GM19099 (cell line): ENCODE data around the gene AKAP8.
A peak's percentile ranks its signal among the peaks of the same experiment; 100 is the strongest.

Source experiments
- POLR2A ChIP-seq: IDR thresholded peaks from 3 replicates; pipeline ENCODE4 v1.6.1; 2011; ENCODE audit warnings: low read depth; ENCODE audit not compliant: insufficient read length; ENCODE audit errors: extremely low read depth

AKAP8 gene

GRCh38 chr19:15418579-15419412, 39.2 kb upstream of the AKAP8 start, which contains the start of gene AKAP8L:
TSS of gene AKAP8L (minus strand) at chr19:15418988. CDS start at chr19:15418923, 65 bp downstream.
- TF ChIP-seq POLR2A = peak; percentile 90

- TF ChIP-seq POLR2A = no peak
These were observed 38.6 kb upstream of the AKAP8 start for GRCh38 chr19:15418231-15418578.

GRCh38 chr19:15417699-15418098, 38.1 kb upstream of the AKAP8 start:
- no peak for TF ChIP-seq POLR2A

GRCh38 chr19:15412832-15413231, 33.2 kb upstream of the AKAP8 start:
- TF ChIP-seq POLR2A = no peak

GRCh38 chr19:15404780-15405211, 25.2 kb upstream of the AKAP8 start:
- TF ChIP-seq POLR2A = no peak

GRCh38 chr19:15404097-15404779, 24.7 kb upstream of the AKAP8 start:
- TF ChIP-seq POLR2A = no peak

- TF ChIP-seq POLR2A = no peak
These were observed 23.6 kb upstream of the AKAP8 start for GRCh38 chr19:15403151-15403531.

GRCh38 chr19:15402411-15403150, 23.0 kb upstream of the AKAP8 start:
- TF ChIP-seq POLR2A = no peak

GRCh38 chr19:15401397-15401710, 21.8 kb upstream of the AKAP8 start:
- TF ChIP-seq POLR2A = no peak

GRCh38 chr19:15400521-15401396, 21.2 kb upstream of the AKAP8 start:
- no peak for TF ChIP-seq POLR2A

GRCh38 chr19:15399635-15400034, 20.0 kb upstream of the AKAP8 start:
- no peak for TF ChIP-seq POLR2A

- no peak for TF ChIP-seq POLR2A
These were observed 19.6 kb upstream of the AKAP8 start for GRCh38 chr19:15399234-15399515.

- no peak for TF ChIP-seq POLR2A
These were observed 19.1 kb upstream of the AKAP8 start for GRCh38 chr19:15398501-15399233.

- TF ChIP-seq POLR2A = no peak
These were observed 18.2 kb upstream of the AKAP8 start for GRCh38 chr19:15397782-15398181.
